GM19328 (cell line): ENCODE data around the gene MMP15.
"Not testable (repeated sequence)": the region's sequence is repeated elsewhere in the genome, so short reads cannot be mapped to it uniquely, and the experiment has no call there.

Experiments
- ATAC-seq: cut with Tn5 transposase; IDR thresholded peaks from one replicate; pipeline ENCODE4 v1.9.1; 2021; ENCODE audit warnings: mild to moderate bottlenecking, moderate library complexity; ENCODE audit not compliant: unreplicated experiment

The MMP15 gene

GRCh38 chr16:58084635-58085034 lies 59.1 kb downstream of the MMP15 start:
- ATAC-seq = no peak

- no peak for ATAC-seq
Measured at GRCh38 chr16:58085171-58085570, 59.6 kb downstream of the MMP15 start.

DNA sequence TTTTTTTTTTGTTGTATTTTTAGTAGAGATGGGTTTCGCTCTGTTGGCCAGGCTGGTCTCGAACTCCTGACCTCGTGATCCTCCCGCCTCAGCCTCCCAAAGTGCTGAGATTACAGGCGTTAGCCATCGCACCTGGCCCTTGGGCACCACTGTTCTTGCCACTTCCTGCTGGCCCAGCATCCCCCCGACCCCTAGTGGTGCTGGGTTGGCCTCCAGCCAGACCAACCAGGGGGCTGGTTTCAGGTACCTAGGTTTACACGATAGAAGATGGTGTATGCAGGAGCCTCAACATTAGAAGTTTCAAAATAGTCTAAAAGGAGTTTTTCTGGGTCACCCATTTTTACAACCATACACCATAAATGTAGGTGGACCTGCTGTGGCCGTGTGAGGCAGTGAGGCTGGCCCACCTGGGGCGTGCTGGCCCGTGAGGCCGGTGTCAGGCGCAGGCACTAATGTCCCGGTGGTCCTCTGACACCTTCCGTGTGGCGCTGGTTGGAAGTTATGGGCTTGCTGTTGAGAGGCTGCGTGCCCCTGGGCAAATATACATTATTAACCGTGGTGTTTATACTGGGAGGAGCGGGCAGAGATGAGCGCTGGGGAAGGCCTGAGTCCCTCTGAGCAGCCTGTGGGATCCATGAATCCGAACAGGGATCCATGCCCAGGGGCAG lies 60.2 kb downstream of the MMP15 start:
- ATAC-seq = no peak

DNA sequence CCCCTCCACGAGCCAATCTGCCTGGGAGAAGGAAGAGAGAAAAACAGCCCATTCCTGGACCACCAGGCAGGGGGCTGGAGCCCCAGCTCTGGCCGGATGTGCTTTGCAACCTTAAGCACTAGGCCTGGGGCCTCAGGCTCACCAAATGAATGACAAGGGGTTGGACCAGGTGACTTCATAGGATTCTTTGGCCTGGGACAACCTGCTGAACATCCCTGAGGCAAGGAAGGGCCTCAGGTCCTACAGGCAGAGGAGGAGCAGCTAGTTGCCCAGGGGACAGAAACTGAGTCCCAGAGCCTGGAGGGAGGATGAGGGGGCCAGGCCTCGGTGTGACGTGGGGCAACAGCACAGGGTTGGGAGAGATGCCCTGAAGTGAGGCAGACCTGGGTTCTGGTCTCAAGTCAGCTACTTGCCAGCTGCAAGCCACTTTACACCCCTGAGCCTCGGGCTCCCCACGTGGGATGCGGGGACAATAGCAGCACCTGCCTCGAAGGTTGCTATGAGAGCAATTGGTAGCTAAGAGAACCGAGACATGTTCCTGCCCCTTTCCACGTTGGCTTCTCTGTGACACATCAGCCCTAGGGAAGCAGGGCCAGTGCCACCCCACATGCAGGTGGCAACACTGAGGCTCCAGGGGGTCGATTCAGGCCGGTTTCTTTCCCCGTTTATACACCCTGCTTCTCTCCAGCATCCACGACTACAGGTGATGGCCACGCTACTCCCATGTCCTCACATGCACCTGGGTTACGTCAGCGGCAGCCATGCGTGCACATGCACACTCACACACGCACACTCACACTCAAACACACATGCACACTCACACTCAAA lies 61.0 kb downstream of the MMP15 start:
- ATAC-seq = no peak

DNA sequence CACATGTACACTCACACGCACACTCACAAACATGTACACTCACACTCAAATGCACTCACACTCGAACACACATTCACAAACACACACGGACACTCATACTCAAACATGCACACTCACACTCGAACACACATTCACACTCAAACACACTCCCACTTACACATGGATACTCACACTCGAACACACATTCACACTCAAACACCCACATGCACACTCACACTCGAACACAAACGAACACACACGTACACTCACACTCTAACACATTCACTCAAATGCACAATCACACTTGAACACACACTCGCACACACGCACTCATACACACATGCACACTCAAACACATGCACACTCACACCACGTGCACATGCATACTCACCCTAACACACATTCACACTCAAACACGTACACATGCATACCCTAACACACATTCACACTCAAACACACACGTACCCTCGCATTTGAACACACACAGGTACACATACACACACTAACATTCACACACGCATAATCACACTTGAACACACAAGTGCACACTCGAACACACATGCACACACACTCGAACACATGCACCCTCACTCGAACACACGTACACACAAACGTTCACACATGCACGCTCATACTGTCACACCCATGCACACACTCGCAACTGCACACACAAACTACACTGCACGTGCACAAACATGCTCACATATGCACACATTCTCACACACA lies 61.8 kb downstream of the MMP15 start:
- ATAC-seq = no peak

DNA sequence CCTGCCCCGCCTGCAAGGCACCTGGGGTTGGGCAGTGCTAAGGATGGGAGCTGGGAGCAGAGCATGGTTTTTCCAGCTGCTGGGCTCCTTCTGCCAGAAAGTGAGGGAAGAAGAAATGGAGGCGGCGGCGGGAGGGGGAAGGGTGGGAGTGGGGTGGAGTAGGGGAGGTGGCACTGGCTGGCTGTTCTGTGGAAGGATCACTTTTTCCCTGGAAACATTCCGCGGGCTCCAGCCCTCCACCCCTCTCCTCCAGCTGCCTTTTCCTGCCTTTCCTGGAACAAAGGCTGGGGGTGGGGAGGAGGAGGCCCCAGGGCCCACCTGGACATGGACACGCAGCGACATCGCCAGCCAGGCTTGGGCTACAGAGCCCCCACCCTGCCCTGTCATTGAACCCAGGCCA lies 62.5 kb downstream of the MMP15 start:
- no peak for ATAC-seq

DNA sequence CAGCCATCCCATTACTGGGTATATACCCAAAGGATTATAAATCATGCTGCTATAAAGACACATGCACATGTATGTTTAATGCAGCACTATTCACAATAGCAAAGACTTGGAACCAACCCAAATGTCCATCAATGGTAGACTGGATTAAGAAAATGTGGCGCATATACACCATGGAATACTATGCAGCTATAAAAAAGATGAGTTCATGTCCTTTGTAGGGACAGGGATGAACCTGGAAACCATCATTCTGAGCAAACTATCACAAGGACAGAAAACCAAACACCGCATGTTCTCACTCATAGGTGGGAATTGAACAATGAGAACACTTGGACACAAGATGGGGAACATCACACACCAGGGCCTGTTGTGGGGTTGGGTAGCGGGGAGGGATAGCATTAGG lies 64.8 kb downstream of the MMP15 start:
- not testable (repeated sequence) for ATAC-seq

DNA sequence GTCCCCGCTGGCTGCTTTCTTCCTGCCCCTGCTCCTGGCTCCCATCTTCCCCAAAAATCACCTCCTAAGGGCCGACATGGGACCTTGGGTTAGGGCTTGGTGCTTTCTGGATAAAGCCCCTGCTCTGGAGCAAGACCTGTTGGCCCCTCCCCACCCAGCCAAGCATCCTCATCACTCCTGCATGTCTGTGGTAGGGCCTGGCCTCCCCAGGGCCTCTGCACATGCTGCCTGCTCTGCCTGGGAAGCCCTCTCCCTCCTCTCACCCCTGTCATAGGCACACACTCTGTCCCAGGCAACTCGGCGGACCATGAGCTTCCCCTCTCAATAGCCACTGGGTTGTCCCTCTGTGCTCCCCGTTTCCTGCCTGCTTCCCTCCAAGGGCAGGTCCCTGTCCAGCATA lies 68.5 kb downstream of the MMP15 start:
- no peak for ATAC-seq

- no peak for ATAC-seq
Measured at GRCh38 chr16:58094791-58095574, 69.4 kb downstream of the MMP15 start.

- ATAC-seq = not testable (repeated sequence)
Measured at GRCh38 chr16:58095575-58095960, 70.0 kb downstream of the MMP15 start.

DNA sequence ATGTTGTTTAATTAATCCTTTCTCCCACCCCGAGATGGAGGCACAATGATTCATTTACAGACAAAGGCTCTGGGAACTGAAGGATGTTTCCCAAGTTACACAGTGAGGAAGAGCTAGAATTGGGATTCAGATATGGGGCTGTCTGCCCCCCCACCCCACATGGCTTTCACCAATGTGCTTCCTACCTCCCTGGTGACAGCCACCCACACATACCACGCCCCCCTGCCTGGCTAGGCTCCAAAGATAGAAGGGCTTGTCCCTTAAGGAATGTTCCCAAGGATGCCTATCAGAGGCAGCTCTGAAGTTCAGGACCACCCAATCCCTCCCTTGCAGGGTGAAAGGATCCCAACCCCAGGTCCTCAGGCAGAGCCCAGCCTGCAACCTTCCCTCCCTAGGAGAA lies 70.7 kb downstream of the MMP15 start:
- no peak for ATAC-seq
